Memory B cell (primary cell): ENCODE measurements around the gene PPP2R5D.
A peak's percentile ranks its signal among the peaks of the same experiment; 100 is the strongest.
"Not testable (repeated sequence)": the region's sequence is repeated elsewhere in the genome, so short reads cannot be mapped to it uniquely, and the experiment has no call there.

Source experiments
- ATAC-seq: fragments of 150-1000 bp; cut with Tn5 transposase; 2 replicates; pipeline ENCODE4 v1.10.0; 2021; ENCODE audit warnings: low read depth, mild to moderate bottlenecking, moderate library complexity
- DNase-seq, 2 donors: peaks; one replicate each; pipeline ENCODE4 v3.0.0; 2022; ENCODE audit warnings: low spot score in 2 of 2
- H3K27ac Mint-ChIP-seq: one replicate; pipeline ENCODE4 v1.8.0; 2022; ENCODE audit warnings: mild to moderate bottlenecking, moderate library complexity, mixed read lengths
- H3K27me3 Mint-ChIP-seq: one replicate; pipeline ENCODE4 v1.8.0; 2022; ENCODE audit warnings: mixed read lengths
- H3K36me3 Mint-ChIP-seq: one replicate; pipeline ENCODE4 v1.8.0; 2022; ENCODE audit warnings: mild to moderate bottlenecking, mixed read lengths
- H3K4me1 Mint-ChIP-seq: one replicate; pipeline ENCODE4 v1.8.0; 2022; ENCODE audit warnings: mixed read lengths
- H3K4me3 Mint-ChIP-seq: one replicate; pipeline ENCODE4 v1.8.0; 2022; ENCODE audit warnings: mild to moderate bottlenecking, moderate library complexity, mixed read lengths
- H3K9me3 Mint-ChIP-seq: one replicate; pipeline ENCODE4 v1.8.0; 2022; ENCODE audit warnings: mixed read lengths

Gene PPP2R5D

DNA sequence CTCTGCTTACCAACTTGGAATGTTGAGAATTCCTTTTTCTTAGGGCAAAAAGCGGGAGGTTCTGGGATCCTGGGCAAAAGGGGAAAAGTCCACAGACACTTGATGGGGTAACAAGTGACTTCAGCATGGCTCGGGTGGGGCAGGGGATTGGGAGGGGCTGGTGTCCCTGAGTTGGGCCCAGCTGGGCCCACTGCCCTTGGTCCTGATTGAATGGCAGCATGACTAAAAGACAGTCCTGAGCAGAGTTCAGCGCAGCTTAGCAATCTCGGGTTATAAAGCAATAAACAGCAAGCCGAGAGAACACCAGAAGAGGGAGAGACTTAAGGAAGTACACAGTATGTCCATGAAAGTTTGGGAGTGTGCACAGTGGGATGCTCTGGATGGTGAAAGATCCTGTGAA is 5.6 kb downstream of the PPP2R5D start:
- Mint-ChIP-seq H3K27me3 (no peaks in the 10 kb centered on the region), H3K4me1 (peaks cover 32% of the 10 kb centered on the region), H3K27ac (peak overlapping the region; percentile 41), H3K9me3 (no peaks in the 10 kb centered on the region), H3K4me3 (no peak overlapping the region), H3K36me3 (peaks cover 14% of the 10 kb centered on the region)
- ATAC-seq (no peak), DNase-seq (no peak)

DNA sequence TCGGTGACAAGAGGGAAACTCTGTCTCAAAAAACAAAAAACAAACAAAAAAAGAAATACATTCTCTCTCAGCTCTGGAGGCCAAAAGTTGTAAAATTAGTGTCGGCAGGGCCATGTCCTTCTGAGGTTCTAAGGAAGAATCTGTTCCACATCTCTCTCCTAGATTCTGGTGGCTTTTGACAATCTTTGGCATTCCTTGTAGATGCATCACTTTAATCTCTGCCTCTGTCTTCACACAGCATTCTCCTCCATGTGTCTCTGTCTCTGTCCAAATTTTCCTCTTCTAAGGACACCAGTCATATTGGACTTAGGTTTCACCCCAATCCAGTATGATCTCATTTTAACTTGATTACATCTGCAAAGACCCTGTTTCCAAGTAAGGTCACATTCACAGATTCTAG is 9.1 kb downstream of the PPP2R5D start:
- Mint-ChIP-seq H3K27me3 (no peaks in the 10 kb centered on the region), H3K4me3 (no peak overlapping the region), H3K27ac (no peak overlapping the region), H3K36me3 (peaks cover 14% of the 10 kb centered on the region), H3K9me3 (no peaks in the 10 kb centered on the region), H3K4me1 (peaks cover 6% of the 10 kb centered on the region)
- DNase-seq = no peak
- no peak for ATAC-seq

- Mint-ChIP-seq H3K27me3 (no peaks in the 10 kb centered on the region), H3K36me3 (peaks cover 4% of the 10 kb centered on the region), H3K27ac (no peak overlapping the region), H3K9me3 (no peaks in the 10 kb centered on the region), H3K4me1 (peaks cover 3% of the 10 kb centered on the region), H3K4me3 (no peak overlapping the region)
- DNase-seq = no peak
- no peak for ATAC-seq
Measured at GRCh38 chr6:42996513-42996912, 12.1 kb downstream of the PPP2R5D start.

GRCh38 chr6:42998205-42998604 is 13.8 kb downstream of the PPP2R5D start:
- not testable (repeated sequence) for H3K27ac Mint-ChIP-seq, DNase-seq, ATAC-seq, H3K4me1 Mint-ChIP-seq, H3K4me3 Mint-ChIP-seq, H3K27me3 Mint-ChIP-seq, H3K36me3 Mint-ChIP-seq, H3K9me3 Mint-ChIP-seq

DNA sequence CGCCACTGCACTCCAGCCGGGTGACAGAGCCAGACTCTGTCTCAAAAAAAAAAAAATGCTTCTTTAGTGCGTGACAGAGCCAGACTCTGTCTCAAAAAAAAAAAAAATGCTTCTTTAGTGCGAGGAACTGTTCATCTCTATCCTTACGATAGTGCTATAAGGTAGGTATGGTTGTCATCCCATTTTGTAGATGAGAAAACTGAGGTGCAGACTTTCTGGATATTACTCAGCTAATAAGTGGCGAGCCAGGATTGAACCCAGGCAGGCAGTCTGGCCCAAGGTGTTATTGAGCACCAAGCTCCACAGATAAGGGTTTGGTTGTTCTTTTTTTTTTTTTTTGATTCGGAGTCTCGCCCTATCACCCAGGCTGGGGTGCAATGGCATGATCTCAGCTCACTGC is 17.5 kb downstream of the PPP2R5D start:
- no peak for DNase-seq
- no peak for ATAC-seq
- peaks cover 2% of the 10 kb centered on the region for H3K4me1 Mint-ChIP-seq
- H3K36me3 Mint-ChIP-seq = peaks cover 6% of the 10 kb centered on the region
- H3K27me3 Mint-ChIP-seq = no peaks in the 10 kb centered on the region
- no peaks in the 10 kb centered on the region for H3K9me3 Mint-ChIP-seq
- H3K4me3 Mint-ChIP-seq = no peak overlapping the region
- H3K27ac Mint-ChIP-seq = no peak overlapping the region

GRCh38 chr6:43005844-43006243 is 21.5 kb downstream of the PPP2R5D start:
- Mint-ChIP-seq H3K27me3 (no peaks in the 10 kb centered on the region), H3K9me3 (no peaks in the 10 kb centered on the region), H3K4me1 (peaks cover 12% of the 10 kb centered on the region), H3K36me3 (peaks cover 12% of the 10 kb centered on the region), H3K27ac (no peak overlapping the region), H3K4me3 (no peak overlapping the region)
- ATAC-seq (no peak), DNase-seq (no peak)

DNA sequence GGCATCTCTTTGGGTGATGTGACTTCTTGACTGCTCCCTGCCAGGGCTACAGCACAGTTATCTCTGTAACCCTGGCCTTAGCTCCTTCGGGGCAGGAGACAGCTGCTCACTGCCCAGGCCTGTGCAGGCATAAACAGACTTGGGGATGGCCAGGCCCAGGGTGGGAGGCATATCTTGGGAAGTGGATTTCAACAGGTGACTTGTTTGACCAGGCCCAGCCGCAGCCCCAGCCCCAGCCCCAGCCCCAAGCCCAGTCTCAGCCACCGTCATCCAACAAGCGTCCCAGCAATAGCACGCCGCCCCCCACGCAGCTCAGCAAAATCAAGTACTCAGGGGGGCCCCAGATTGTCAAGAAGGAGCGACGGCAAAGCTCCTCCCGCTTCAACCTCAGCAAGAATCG is 21.9 kb downstream of the PPP2R5D start:
- Mint-ChIP-seq H3K4me3 (no peak overlapping the region), H3K27ac (no peak overlapping the region), H3K27me3 (no peaks in the 10 kb centered on the region), H3K4me1 (peaks cover 14% of the 10 kb centered on the region), H3K36me3 (peaks cover 14% of the 10 kb centered on the region), H3K9me3 (no peaks in the 10 kb centered on the region)
- DNase-seq (no peak), ATAC-seq (no peak)

DNA sequence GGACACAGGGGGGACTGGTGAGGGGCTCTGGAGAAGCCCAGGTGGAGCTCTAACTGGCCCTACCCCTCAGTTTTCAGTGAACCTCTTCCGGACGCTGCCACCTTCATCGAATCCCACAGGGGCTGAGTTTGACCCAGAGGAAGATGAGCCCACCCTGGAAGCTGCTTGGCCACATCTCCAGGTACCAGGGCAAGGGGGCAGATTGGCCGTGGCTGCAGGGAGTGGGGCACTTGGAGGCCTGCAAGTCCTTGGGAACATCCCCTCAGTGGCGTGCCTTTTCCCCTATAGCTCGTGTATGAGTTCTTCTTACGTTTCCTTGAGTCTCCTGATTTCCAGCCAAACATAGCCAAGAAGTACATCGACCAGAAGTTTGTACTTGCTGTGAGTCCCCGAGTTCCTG is 22.8 kb downstream of the PPP2R5D start:
- ATAC-seq (no peak), DNase-seq (no peak)
- H3K4me1 Mint-ChIP-seq = peaks cover 15% of the 10 kb centered on the region
- H3K36me3 Mint-ChIP-seq = peaks cover 14% of the 10 kb centered on the region
- no peaks in the 10 kb centered on the region for H3K9me3 Mint-ChIP-seq
- H3K27ac Mint-ChIP-seq = no peak overlapping the region
- H3K4me3 Mint-ChIP-seq = no peak overlapping the region
- H3K27me3 Mint-ChIP-seq = no peaks in the 10 kb centered on the region

DNA sequence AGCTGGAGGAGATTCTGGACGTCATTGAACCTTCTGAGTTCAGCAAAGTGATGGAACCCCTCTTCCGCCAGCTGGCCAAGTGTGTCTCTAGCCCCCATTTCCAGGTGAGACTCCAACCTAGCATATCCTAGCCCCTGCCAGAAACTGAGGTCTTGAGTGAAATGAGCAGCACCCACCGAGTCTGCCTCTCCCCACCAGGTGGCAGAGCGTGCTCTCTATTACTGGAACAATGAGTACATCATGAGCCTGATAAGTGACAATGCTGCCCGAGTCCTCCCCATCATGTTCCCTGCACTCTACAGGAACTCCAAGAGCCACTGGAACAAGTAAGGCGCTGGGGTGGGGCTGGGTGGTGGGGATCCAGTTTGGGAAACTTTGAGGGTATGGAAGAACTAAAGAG is 24.8 kb downstream of the PPP2R5D start:
- H3K27me3 Mint-ChIP-seq = no peaks in the 10 kb centered on the region
- no peaks in the 10 kb centered on the region for H3K9me3 Mint-ChIP-seq
- no peak overlapping the region for H3K4me3 Mint-ChIP-seq
- peaks cover 33% of the 10 kb centered on the region for H3K4me1 Mint-ChIP-seq
- DNase-seq = no peak
- no peak for ATAC-seq
- H3K27ac Mint-ChIP-seq = peak overlapping the region; percentile 70
- peaks cover 14% of the 10 kb centered on the region for H3K36me3 Mint-ChIP-seq

GRCh38 chr6:43011207-43011606 is 26.8 kb downstream of the PPP2R5D start:
- Mint-ChIP-seq H3K27me3 (no peaks in the 10 kb centered on the region), H3K36me3 (peaks cover 13% of the 10 kb centered on the region), H3K4me3 (no peak overlapping the region), H3K9me3 (no peaks in the 10 kb centered on the region), H3K27ac (no peak overlapping the region), H3K4me1 (peaks cover 42% of the 10 kb centered on the region)
- ATAC-seq = no peak
- DNase-seq = no peak

DNA sequence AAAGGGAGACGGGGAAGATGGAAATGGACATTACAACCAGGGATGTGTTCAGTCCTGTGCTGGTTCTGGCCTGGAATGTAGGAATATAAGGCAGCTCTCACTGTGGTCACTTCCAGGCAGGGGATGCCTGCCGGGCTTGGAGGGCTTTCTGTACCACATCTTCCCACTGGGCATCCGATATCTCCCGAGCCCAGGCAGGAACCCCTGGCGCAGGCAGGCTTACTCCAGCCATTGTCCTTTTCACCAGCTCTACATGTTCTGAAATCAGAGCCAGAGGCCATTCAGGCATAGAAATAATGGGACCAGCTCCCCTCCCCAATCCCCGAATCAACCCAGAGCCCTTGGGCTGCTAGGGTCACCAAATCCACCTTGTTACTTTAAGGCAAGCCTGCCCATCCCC is 28.0 kb downstream of the PPP2R5D start:
- H3K4me1 Mint-ChIP-seq = peaks cover 42% of the 10 kb centered on the region
- DNase-seq (no peak), ATAC-seq (no peak)
- H3K27ac Mint-ChIP-seq = peak overlapping the region; percentile 93
- no peaks in the 10 kb centered on the region for H3K27me3 Mint-ChIP-seq
- H3K4me3 Mint-ChIP-seq = peak overlapping the region; percentile 28
- H3K9me3 Mint-ChIP-seq = no peaks in the 10 kb centered on the region
- peaks cover 9% of the 10 kb centered on the region for H3K36me3 Mint-ChIP-seq

GRCh38 chr6:43013097-43013842 is 28.9 kb downstream of the PPP2R5D start:
- no peak for DNase-seq
- peaks cover 13% of the 10 kb centered on the region for H3K36me3 Mint-ChIP-seq
- ATAC-seq = peak; percentile 6

GRCh38 chr6:43013843-43014433 is 29.6 kb downstream of the PPP2R5D start, which contains the start of the genes KLHDC3 and MEA1:
TSS of gene KLHDC3 (plus strand) at chr6:43014249. CDS start at chr6:43017193, 2,944 bp downstream.
TSS of gene MEA1 (minus strand) at chr6:43013946. CDS start at chr6:43013813, 133 bp downstream.
- Mint-ChIP-seq H3K4me1 (peaks cover 37% of the 10 kb centered on the region), H3K27ac (peak within 1 kb of the TSS; percentile 93), H3K27me3 (no peaks in the 10 kb centered on the region), H3K9me3 (no peaks in the 10 kb centered on the region), H3K36me3 (peaks cover 13% of the 10 kb centered on the region), H3K4me3 (peak within 1 kb of the TSS; percentile 99)
- ATAC-seq = peak; percentile 89
- DNase-seq = peak; percentile 81 to 95

More at GRCh38 chr6:43013097-43013842, 28.9 kb downstream of the PPP2R5D start:
- Mint-ChIP-seq H3K9me3 (no peaks in the 10 kb centered on the region), H3K4me1 (peaks cover 42% of the 10 kb centered on the region), H3K27ac (peak overlapping the region; percentile 93), H3K27me3 (no peaks in the 10 kb centered on the region), H3K4me3 (peak overlapping the region; percentile 99)

GRCh38 chr6:43014434-43014909 is 30.1 kb downstream of the PPP2R5D start:
- Mint-ChIP-seq H3K9me3 (no peaks in the 10 kb centered on the region), H3K4me3 (peak overlapping the region; percentile 99), H3K27ac (peak overlapping the region; percentile 93), H3K27me3 (no peaks in the 10 kb centered on the region), H3K4me1 (peaks cover 34% of the 10 kb centered on the region), H3K36me3 (peaks cover 16% of the 10 kb centered on the region)
- ATAC-seq = no peak
- DNase-seq = no peak
